Stimulated activated CD4-positive, alpha-beta T cell treated with anti-CD3 and anti-CD28 coated beads, Interleukin-15, amount 100 ng/mL, for 24 hours (primary cell): ENCODE measurements around the gene DIP2B.
A peak's percentile ranks its signal among the peaks of the same experiment; 100 is the strongest.
"Not testable (repeated sequence)": the region's sequence is repeated elsewhere in the genome, so short reads cannot be mapped to it uniquely, and the experiment has no call there.

ENCODE experiments used
- DNase-seq: peaks from one replicate; pipeline ENCODE4 v3.0.0-alpha.2; 2020

Gene DIP2B

GRCh38 chr12:50745861-50746260 is 241.1 kb downstream of the DIP2B start:
- no peak for DNase-seq

GRCh38 chr12:50746431-50746830 is 241.6 kb downstream of the DIP2B start:
- no peak for DNase-seq

GRCh38 chr12:50747817-50748216 is 243.0 kb downstream of the DIP2B start:
- no peak for DNase-seq

- no peak for DNase-seq
Observed at GRCh38 chr12:50749459-50749882, 244.7 kb downstream of the DIP2B start.

- no peak for DNase-seq
Observed at GRCh38 chr12:50750366-50750765, 245.6 kb downstream of the DIP2B start.

- DNase-seq: no peak
Observed at GRCh38 chr12:50751948-50752721, 247.3 kb downstream of the DIP2B start.

- DNase-seq: no peak
Observed at GRCh38 chr12:50753232-50753769, 248.5 kb downstream of the DIP2B start.

GRCh38 chr12:50763639-50764285 is 259.0 kb downstream of the DIP2B start, which contains the start of gene ATF1:
TSS of gene ATF1 (plus strand) at chr12:50764101. CDS start at chr12:50780146, 16,045 bp downstream.
- peak; percentile 92 for DNase-seq

GRCh38 chr12:50764286-50765094 is 259.7 kb downstream of the DIP2B start:
- DNase-seq: peak; percentile 86

GRCh38 chr12:50765095-50765911 is 260.5 kb downstream of the DIP2B start:
- peak; percentile 50 for DNase-seq

GRCh38 chr12:50768391-50768790 is 263.6 kb downstream of the DIP2B start:
- DNase-seq: no peak

- not testable (repeated sequence) for DNase-seq
Observed at GRCh38 chr12:50768813-50769212, 264.0 kb downstream of the DIP2B start.

GRCh38 chr12:50771409-50771808 is 266.6 kb downstream of the DIP2B start:
- no peak for DNase-seq

- no peak for DNase-seq
Observed at GRCh38 chr12:50772470-50772869, 267.7 kb downstream of the DIP2B start.

- no peak for DNase-seq
Observed at GRCh38 chr12:50772877-50773276, 268.1 kb downstream of the DIP2B start.

GRCh38 chr12:50775251-50775650 is 270.5 kb downstream of the DIP2B start:
- no peak for DNase-seq

- no peak for DNase-seq
Observed at GRCh38 chr12:50776749-50777728, 272.3 kb downstream of the DIP2B start.

GRCh38 chr12:50778663-50779590 is 274.1 kb downstream of the DIP2B start:
- DNase-seq: no peak

GRCh38 chr12:50780013-50780412 is 275.2 kb downstream of the DIP2B start:
- DNase-seq: no peak

GRCh38 chr12:50784501-50784900 is 279.7 kb downstream of the DIP2B start:
- DNase-seq: no peak
